Inflammatory macrophage (primary cell): ENCODE measurements around the gene NDE1.
"Not testable (repeated sequence)": the region's sequence is repeated elsewhere in the genome, so short reads cannot be mapped to it uniquely, and the experiment has no call there.

Experiments
- DNase-seq, 2 donors: peaks; one replicate each; pipeline ENCODE4 v3.0.0-alpha.2; 2020 to 2022
- total RNA-seq, 18 experiments: gene quantifications; one replicate each; lab custom pipeline; 2026; ENCODE audit warnings: mixed read lengths in 6 of 18, inconsistent platforms in 2 of 18; lab: John Stamatoyannopoulos, UW

NDE1 gene, protein sequence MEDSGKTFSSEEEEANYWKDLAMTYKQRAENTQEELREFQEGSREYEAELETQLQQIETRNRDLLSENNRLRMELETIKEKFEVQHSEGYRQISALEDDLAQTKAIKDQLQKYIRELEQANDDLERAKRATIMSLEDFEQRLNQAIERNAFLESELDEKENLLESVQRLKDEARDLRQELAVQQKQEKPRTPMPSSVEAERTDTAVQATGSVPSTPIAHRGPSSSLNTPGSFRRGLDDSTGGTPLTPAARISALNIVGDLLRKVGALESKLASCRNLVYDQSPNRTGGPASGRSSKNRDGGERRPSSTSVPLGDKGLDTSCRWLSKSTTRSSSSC
- total RNA-seq = 22.0 to 42.5 (median 28.2) reads per million in 18 experiments

DNA sequence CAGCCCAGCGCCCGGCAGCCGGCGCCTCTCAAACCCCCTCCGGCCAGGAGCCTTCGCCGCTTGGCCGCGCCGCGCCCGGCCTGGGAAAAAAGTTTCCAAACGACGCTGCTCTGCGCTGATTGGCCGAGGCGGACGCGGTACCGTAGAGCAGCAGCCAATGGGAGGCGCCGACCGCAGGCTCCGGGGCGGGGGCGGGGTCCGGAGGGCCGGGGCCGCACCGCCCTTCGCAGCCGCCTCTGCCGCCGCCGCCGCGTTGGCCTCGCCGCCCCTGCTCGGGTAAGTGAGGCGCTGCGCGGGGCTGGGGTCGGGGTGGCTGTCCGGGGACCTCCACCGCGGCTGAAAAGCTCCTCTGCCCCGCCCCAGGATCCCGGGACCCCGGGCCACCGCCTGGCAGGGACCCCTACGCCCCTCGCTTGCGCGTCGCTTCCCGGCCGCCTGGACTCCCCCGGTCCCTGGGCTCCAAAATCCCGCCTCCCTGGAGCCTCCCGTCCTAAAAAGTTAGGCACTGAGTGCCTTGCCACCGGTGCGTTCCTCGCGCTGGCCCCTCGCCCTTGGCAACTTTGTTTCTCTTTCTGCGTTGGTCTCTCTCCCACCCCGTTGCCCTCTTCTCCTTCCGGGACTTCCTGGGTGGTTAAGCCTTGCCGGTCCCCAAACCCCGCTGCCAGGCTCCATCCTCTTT, at the start of gene NDE1:
Gene NDE1 (plus strand): TSS at position 227 of the 679 bp plus-strand sequence. CDS start 14,534 bp downstream, outside the sequence.
- DNase-seq = peak; percentile 89 to 92

DNA sequence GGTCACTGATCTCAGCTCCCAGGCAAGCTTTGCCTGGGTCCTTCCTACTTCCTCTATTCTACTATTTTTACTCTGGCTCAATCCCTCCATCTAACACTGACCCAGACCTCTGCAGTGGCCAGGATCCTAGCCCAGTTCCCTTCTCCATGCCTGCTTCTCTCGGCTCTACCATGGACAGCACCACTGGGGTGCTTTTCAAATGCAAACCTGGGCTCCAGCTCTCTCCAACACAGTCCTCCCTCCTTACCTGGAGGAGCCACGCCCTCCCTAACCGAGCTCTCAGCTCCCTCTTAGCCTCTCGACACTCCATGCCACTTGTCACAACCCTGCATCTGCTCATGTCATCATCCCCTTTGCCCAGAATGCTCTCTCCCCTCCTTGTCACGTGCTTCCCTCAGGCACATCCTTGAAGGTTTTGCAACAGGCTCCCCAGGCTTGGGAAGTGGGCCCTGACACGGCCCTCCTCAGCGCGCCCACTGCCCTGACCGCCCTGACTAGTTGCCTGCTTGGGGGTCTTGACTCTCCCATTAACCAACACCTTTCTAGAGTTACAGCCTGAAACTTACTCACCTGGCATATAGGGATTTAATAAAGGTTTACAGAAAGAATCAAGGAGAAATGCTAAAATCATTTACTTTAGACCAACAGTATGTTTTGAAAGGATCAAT, 48.7 kb upstream of the NDE1 start:
- DNase-seq = no peak

DNA sequence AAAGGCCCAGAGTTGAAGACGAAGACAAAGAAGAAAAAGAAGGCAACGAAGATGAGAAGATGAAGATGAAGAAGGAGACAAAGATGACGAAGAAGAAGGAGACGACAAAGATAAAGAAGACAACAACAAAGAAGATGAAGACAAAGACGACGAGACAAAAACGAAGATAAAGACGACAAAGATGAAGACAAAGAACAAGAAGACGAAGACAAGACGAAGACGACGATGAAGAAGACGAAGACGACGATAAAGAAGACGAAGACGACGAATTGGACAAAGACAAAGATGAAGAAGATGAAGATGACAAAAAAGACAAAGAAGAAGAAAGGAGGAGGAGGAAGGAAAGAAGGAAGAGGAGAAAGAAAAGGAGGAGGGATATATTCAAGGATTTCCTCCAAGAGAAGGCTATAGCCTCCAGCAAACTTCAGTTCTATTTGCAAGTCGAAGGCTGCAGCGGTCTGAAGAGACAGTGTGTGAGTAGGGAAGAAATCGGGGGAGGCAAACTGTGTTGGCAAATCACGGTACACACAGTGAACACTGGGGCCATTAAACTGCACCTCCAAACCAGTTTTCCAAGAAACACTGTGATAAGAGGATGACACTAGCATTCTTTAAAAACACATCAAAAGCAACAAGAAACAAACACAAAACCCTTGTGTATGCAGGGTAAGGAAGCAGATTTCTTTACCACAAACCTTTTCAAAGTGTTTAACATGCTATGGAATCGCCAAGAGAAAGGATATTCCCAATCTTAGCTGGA, 47.6 kb upstream of the NDE1 start:
- no peak for DNase-seq

DNA sequence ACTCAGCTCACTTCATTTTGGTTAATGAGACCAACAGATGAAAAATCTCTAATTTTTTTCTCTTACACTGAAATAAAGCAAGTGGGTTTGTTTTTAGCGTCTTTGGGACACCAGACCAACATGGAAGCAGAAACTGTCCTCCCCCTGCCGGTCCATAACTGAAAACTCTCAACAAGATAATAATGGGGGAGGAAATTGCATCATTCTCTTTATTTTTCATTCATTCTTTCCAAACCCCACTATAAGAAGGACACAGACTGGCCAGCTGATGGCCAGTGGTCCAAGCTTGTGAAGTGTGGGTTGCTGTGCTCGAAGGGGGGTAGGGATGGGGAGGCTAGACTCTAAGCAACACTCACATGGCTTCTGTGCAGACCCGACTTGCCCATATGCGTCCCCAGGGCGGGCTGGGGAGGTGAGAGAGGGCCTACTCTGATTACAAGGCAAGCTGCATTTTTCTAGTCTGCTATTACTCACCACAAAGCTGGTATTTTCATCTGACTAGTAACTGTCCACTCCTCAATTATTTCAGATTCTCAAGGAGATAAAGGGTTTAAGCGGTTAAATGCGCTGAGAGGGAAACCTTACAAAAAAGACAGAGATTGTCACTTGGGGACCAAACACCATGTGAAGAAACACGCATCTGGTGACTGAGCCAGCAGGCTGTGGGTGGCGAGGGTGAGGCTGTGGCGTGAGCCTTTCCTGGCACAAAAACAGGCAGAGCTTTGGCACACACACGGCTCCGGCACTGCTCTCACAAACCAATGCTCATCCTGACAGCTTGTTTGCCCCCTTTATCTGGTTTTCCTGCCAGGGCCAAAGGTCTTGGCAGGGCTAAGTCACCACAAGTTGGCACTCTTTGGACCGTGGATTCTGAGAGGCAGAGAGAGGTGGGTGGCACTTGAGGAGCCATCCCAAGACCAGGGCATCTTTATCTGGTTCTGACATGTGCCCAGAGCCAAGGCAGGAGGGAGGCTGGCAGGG, 45.3 kb upstream of the NDE1 start:
- peak; percentile 9 to 74 for DNase-seq

DNA sequence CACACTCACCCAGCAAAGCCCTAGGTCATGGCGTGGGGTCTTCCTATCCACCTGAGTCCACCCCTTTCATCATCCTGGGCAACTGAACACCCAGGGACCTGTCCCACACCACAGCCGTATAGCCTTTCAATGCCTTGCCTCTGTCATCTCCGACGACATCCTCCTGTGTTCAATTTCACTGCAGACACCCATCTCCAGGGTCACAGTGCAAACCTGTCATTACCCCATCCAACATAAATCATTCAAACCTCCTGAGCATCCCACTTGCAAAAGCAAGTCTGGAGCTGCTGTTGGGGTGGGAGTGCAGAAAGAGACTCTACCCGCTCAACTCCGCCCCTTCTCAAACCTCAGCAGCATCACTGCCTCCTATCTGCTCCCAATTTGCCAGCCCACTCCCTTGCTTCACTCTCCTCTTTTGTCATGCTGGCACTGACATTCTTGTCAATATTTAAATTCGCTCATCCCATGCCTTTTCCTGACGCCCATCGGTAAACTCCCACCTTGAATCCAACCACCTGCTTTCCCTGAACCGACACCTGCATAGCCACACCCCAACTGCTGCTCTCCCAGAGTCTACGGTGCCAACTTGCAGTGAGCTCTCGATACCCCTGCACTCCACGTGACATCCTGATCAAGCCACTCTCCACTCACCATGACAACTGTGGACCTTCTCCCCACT, 44.1 kb upstream of the NDE1 start:
- DNase-seq = no peak

DNA sequence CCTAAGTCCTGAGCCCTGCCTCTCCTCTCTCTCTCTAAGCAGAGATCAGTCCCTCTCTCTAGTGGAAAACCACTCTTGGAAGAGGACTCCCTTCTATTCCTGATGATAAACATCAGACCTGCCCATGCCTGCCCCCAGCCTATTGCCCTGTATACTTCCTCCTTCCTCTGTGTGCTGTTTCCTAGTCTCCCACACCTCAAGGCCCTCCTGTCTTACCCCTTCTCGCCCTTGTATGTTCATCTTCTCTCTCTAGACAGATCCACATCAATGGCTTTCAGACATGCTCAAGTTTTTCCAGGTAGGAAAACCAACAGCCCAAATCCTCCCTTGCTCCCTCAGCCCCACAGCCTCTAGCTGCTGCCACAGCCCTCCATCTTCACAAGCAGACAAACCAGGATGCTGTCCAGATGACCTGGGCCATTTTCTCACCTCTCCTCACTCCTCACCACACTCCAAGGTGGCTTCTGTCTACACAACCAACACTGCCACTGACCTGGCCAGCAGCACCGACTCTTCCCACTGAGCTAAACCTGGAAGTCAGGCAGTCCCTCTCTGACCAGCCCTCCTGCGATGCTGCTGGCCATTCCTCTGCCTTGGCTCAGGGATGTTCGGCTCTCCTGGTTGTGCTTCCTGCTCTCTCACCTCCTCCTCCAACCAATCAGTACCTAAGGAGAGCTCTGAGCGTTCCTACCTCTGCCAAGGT, 43.4 kb upstream of the NDE1 start:
- DNase-seq = no peak

DNA sequence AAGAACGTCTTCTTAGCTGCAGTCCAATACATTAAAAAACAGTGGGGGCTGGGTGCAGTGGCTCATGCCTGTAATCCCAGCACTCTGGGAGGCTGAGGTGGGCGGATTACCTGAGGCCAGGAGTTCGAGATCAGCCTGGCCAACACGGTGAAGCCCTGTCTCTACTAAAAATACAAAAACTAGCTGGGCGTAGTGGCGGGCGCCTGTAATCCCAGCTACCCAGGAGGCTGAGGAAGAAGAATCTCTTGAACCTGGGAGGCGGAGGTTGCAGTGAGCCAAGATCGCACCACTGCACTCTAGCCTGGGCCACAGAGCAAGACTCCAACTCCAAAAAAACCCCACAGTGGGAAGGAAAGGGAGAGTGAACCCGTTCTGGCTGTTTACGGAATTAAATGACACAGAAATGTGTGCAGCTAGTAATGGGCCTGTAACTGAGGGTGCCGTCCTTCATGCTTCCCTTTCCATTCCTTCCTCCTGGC, 42.8 kb upstream of the NDE1 start:
- not testable (repeated sequence) for DNase-seq

DNA sequence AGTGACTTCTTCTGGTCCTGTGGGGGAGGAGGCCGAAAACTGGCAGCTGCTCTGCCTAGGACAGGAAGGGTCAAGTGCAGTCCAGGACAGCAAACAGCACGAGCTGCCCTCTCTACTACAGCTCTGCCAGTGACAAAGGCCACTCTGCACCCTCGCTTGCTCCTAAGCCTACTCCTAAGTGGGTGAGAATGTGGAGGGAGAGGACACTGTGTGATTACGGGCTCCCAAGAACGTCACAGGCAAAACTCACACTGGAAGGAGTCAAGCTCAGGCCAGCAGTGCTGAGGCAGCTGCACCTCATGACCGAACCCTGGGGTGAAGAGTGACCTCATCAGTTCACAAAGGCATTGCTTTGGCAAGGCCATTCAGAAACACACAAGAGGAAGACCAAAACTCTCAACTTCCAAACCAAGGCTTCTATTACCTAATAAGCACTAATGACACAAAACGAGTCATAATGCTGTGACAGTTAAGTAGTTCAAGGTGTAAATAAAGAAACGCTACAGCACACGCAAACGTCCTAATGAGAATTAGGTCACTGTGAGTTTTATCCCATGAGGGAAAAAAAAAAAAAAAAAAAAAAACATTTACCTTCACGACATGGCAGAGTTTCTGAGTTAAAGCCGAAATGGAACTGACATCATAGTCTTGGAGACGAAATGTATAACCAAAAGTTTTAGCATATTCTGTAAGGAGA, 42.2 kb upstream of the NDE1 start:
- DNase-seq = peak; percentile 94 to 98

DNA sequence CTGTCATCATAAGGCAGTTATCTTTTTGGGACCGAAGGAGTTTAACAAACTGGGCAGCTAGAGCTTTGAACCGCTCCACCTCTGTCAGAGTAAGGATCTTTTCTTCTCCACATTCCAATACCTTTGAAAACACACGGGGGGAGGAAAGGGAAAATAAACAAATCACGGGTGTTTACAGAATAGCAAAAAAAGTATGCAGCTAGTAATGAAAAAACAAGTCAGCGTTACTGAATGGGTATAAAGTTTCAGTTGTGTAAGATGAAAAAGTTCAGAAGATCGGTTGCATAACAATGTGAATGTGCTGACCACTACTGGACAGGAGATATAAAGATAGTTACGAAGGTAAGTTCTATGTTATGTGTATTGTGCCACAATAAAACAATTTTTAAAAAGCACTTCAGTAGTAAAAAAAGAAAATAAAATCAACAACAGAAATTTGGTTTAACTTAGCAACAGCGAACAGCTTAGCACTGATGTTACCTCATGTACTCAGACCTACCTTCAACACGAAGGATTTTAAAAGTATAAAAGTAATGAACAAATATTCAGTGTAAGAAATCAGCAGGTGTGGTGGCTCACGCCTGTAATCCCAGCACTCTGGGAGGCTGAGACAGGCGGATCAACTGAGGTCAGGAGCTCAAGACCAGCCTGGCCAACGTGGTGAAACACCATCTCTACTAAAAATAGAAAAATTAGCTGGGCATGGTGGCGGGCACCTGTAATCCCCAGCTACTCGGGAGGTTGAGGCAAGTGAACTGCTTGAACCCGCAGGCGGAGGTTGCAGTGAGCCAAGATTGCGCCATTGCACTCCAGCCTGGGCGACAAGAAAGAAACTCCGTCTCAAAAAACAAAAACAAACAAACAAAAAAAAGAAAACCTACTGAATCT, 41.4 kb upstream of the NDE1 start:
- DNase-seq = no peak

DNA sequence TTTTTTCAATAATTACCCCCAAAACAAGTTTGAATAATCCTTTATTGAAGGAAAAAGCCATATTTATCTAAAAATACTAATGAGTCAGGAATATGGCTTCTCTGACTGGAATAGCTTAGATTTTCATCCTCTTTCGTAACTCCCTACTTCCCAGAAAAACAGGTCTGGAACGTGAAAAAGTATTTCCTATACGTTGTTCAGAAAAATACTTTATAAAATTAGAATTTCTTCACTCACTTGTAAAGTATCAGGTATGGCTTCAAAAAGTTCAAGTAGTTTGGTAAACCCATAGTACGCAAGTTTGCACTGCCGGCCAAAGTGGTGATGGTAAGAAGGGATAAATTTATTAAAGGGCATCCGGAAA, 40.8 kb upstream of the NDE1 start:
- DNase-seq = no peak

DNA sequence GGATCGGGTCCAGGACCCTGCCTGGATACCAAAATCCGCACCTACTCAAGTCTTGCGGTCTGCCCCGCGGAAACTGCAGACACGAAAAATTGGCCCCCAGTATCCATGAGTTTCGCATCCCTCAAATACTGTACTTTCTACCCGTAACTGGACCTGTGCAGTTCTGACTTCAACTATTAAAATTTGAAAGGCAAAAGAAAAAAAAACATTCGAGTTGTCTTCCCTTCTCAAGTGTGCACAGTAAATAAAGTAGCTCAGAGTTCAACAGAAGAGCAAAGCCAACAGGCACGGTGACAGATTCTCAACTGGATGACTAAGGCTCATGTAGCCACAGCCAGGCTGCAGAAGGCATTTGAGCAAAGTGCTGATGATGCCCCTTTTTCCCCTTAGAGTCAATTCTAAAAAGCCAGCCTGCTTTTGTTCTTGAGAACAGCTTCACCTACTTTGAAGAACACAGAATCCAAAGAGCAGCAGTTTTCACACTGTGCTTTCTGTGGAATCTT, 39.6 kb upstream of the NDE1 start:
- peak; percentile 37 to 73 for DNase-seq

DNA sequence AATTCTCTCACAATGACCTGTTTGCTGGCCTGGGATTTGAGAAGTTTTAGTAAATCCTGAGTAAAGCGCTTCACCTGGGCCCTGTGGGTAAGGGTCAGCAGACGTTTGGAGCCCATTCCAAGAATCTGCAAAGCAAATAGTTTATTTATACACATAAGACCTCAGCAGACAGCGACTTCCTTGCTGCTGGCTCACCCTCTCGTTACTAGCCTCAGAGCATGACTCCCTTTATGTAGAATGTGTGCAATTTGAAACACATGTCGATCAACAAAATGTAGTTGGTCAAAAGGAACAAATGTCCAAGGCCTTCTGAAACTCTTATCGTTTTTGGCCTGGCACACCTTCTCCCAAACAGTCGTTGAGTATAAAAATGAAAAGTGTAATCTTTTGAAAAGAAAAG, 38.4 kb upstream of the NDE1 start:
- no peak for DNase-seq

DNA sequence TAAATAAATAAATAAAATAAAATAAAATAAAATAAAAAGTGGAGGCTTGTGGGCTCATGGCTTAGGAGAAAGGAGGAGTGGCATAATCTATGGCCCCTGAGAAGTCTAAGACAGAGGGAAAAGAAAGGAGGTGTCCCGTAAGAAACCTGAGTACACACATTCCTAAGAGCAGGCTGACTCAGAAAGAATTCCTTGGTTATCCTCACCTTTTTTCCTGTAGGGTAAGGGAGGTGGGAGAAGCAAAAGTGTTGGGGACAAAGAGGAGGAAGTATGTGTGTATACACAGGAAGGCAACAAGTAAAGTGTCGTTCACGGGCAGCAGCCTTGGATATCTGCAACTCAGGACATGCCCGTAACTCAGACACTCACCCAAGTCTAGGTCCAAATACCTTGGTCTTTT, 36.4 kb upstream of the NDE1 start:
- no peak for DNase-seq

DNA sequence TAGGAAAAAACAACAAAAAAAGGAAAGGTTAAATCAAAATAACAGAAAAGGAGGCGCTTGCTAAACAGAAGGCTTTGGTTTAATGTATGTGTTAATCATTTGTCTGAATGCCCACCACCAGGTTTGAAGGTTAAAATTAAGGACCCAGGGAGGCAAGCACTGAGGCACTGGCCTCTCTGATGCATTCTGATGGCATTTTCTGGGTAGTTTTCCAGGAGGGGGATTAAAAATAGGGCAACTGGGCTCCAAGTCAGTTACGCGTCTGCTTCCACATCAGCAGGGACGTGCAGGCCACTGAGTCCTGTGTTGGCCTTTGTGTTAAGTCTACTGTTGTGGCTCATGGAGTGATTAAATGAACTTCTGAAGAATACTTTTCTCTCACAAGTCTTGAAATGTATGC, 34.0 kb upstream of the NDE1 start:
- no peak for DNase-seq

DNA sequence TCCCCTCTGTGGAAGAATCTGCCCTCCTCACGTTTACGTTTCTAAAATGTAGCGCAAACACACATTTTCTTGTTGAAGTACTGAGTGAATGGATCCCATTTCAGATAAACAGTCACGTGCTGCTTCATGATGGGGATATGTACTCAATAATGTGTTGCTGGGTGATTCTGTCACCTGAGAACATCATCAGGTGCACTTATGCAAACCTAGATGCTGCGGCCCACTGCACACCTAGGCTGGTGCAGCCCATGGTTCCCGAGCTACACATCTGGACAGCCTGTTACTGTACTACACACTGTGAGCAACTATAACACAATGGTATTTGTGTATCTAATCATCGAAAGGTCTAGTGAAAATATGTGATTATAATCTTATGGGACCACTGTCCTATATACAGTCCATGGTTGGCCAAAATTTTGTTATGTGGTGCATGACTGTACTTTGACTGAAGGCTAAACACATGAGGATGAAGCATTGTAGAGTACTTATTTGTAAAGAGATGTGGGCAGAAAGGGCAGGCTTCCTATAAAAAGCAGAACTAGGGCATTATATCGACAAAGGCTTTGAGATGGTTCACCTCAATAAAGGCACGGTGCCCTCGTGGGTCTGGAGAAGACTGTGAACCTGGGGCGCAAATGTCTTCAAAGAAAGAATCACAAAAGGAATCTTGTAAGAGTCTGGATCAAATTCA, 33.4 kb upstream of the NDE1 start:
- peak; percentile 58 to 71 for DNase-seq

DNA sequence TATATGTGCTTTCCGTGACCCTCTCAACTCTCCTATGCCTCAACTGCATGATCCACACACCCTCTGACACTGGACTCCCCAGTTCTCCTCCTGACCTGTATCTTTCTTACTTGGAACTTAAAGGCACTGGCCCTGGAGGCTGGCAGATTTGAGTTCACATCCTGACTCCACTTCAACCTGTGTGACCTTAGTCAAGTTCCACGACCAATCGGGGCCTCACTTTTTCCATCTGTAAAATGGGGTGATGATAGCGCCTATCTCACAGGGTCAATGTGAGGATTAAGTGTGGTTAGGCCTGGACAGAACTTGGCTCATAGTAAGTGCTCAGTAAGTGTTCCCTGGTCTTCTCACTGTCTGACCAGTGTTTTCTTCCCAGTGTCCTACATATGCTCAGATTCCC, 32.1 kb upstream of the NDE1 start:
- DNase-seq = no peak

DNA sequence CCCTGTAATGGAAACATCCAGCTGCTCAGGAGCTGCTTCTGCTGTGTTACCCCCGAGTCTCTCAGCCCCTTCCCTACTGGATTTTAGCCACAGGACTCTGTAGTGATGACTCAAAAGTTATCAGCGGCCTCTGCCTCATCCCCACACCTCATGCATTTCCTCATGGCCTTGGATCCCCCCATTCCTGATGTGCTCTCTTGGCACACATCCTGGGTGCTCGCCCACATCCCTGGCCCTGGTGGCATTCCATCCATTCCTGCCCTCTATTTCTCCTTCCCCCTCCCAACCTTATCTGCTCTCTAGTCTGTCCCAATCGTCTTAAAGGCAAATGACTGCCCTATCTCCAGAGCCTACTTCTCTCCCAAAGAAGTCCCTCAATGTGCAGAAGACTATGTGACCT, 31.7 kb upstream of the NDE1 start:
- peak in 1 of 2 donors; percentile 6 for DNase-seq
